GM23338 (cell line): ENCODE results near the gene SLC5A6.

Source experiments
- CREB1 ChIP-seq: fragments of 250-450 bp; sonication (Bioruptor Pico); IDR thresholded peaks from 2 replicates; pipeline ENCODE4 v1.5.0; 2020; ENCODE audit warnings: low read depth, mild to moderate bottlenecking, moderate library complexity
- EZH2 ChIP-seq: fragments of 200-600 bp; sonication (generic); IDR thresholded peaks from one replicate; pipeline ENCODE4 v1.8.0; 2017; ENCODE audit warnings: antibody characterized with exemption, mild to moderate bottlenecking, low read depth; ENCODE audit not compliant: unreplicated experiment
- EZH2phosphoT487 ChIP-seq: fragments of 200-600 bp; sonication (generic); IDR thresholded peaks from one replicate; pipeline ENCODE4 v1.8.1; 2018; ENCODE audit warnings: antibody characterized with exemption; ENCODE audit not compliant: unreplicated experiment
- POLR2AphosphoS5 ChIP-seq: IDR thresholded peaks from 2 replicates; pipeline ENCODE4 v1.6.1; 2016; ENCODE audit warnings: antibody characterized with exemption, low read depth
- ZNF331 ChIP-seq: fragments of 250-450 bp; sonication (Bioruptor Pico); IDR thresholded peaks from 2 replicates; pipeline ENCODE4 v1.5.0; 2020; ENCODE audit warnings: low read depth, mild to moderate bottlenecking, moderate library complexity
- TF ChIP-seq, protein P1 (sequence below), 2 experiments: fragments of 200-600 bp in 1 of 2; sonication (generic) in 1 of 2; conservative IDR thresholded peaks; 2 replicates each; pipeline versions ENCODE4 v1.5.1 to v1.6.1; 2016 to 2017; ENCODE audit warnings: antibody characterized with exemption in 2 of 2, low read depth in 2 of 2, mild to moderate bottlenecking in 2 of 2, moderate library complexity in 1 of 2
- TF ChIP-seq, protein P2 (sequence below): IDR thresholded peaks from one replicate; pipeline ENCODE4 v1.6.1; 2018; ENCODE audit warnings: antibody characterized with exemption; ENCODE audit not compliant: unreplicated experiment
- TF ChIP-seq, protein P3 (sequence below): IDR thresholded peaks from 2 replicates; pipeline ENCODE4 v1.6.1; 2016; ENCODE audit warnings: antibody characterized with exemption

DNA sequence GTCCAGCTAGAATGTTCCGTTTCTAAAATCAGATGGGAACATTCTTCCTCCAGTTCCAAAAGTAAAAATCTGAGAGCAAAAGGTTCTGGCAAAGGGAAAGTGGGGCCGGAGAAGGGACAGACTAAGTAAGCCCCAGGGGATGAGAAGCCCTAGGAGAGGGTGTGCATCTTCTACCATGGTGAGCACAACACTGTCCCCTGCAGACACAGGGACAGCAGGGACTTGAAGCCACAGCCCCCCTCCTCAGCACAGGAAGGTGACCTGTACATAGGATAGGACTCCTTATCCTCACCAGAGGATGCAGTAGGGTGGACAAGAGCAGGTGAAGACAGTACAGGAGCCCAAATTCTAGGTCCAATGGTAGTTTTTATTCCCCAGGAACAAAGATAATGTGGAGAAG is 12.8 kb downstream of the SLC5A6 start:
- TF ChIP-seq, protein P1, sequence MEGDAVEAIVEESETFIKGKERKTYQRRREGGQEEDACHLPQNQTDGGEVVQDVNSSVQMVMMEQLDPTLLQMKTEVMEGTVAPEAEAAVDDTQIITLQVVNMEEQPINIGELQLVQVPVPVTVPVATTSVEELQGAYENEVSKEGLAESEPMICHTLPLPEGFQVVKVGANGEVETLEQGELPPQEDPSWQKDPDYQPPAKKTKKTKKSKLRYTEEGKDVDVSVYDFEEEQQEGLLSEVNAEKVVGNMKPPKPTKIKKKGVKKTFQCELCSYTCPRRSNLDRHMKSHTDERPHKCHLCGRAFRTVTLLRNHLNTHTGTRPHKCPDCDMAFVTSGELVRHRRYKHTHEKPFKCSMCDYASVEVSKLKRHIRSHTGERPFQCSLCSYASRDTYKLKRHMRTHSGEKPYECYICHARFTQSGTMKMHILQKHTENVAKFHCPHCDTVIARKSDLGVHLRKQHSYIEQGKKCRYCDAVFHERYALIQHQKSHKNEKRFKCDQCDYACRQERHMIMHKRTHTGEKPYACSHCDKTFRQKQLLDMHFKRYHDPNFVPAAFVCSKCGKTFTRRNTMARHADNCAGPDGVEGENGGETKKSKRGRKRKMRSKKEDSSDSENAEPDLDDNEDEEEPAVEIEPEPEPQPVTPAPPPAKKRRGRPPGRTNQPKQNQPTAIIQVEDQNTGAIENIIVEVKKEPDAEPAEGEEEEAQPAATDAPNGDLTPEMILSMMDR (conservative IDR thresholded peaks at IDR 0.05; ENCODE audit: low read depth in 2 of 2): no peak
- TF ChIP-seq POLR2AphosphoS5 (no peak), EZH2 (no peak), CREB1 (CRISPR knock-in tag) (no peak), ZNF331 (CRISPR knock-in tag) (no peak), EZH2phosphoT487 (no peak)
- TF ChIP-seq, protein P2, sequence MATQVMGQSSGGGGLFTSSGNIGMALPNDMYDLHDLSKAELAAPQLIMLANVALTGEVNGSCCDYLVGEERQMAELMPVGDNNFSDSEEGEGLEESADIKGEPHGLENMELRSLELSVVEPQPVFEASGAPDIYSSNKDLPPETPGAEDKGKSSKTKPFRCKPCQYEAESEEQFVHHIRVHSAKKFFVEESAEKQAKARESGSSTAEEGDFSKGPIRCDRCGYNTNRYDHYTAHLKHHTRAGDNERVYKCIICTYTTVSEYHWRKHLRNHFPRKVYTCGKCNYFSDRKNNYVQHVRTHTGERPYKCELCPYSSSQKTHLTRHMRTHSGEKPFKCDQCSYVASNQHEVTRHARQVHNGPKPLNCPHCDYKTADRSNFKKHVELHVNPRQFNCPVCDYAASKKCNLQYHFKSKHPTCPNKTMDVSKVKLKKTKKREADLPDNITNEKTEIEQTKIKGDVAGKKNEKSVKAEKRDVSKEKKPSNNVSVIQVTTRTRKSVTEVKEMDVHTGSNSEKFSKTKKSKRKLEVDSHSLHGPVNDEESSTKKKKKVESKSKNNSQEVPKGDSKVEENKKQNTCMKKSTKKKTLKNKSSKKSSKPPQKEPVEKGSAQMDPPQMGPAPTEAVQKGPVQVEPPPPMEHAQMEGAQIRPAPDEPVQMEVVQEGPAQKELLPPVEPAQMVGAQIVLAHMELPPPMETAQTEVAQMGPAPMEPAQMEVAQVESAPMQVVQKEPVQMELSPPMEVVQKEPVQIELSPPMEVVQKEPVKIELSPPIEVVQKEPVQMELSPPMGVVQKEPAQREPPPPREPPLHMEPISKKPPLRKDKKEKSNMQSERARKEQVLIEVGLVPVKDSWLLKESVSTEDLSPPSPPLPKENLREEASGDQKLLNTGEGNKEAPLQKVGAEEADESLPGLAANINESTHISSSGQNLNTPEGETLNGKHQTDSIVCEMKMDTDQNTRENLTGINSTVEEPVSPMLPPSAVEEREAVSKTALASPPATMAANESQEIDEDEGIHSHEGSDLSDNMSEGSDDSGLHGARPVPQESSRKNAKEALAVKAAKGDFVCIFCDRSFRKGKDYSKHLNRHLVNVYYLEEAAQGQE: no peak
- TF ChIP-seq, protein P3, sequence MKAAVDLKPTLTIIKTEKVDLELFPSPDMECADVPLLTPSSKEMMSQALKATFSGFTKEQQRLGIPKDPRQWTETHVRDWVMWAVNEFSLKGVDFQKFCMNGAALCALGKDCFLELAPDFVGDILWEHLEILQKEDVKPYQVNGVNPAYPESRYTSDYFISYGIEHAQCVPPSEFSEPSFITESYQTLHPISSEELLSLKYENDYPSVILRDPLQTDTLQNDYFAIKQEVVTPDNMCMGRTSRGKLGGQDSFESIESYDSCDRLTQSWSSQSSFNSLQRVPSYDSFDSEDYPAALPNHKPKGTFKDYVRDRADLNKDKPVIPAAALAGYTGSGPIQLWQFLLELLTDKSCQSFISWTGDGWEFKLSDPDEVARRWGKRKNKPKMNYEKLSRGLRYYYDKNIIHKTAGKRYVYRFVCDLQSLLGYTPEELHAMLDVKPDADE: no peak
